DMS114 treated with DMSO at 0.1 percent for 48 hours (cell line): ENCODE measurements around the gene GAS2L2.

ENCODE experiments used
- DNase-seq: peaks from one replicate; lab custom pipeline; 2025; ENCODE audit not compliant: unreplicated experiment; lab: John Stamatoyannopoulos, UW

GAS2L2 gene

DNA sequence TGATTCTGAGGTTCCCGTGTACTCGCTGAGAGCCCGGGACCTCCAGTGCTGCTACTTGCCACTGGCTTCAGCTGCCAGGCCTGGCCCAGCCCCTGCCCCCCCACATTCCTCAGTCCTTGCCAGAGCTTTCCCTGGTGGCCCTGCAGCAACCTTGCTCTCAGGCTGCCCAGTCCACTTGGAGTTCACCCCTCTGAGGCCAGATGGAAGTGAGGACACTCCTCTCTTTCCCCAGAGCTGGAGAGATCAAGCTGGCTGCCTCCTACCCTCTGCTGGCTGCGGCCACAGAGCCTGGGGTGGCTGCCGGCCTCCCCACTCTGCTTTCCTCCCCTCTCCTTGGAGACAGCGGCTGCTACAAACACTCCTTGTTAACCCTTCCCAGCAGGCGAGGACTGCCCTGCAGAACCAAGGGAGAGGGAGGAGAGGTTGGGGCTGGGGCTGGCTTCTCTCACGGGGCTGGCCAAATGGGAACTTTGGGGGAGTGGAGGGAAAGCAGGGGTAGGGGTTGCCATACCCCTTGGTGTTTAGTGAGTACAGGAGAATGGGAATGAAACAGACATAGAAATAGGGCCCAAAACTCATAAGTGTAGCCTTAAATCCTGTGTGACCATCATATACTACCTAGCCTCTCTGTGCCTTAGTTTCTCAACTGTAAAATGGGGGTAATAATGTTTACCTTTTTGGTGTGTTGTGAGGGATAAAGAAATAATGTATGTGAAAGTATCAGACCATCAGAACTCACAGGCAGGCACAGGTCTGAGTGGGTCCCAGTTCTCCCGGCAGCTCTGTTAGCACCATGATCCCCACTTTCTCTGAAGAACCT, at the start of gene GAS2L2:
Gene GAS2L2, minus strand, starts transcription at position 295 of the 820 bp plus-strand sequence. CDS start 389 bp downstream, outside the sequence.
- no peak for DNase-seq

DNA sequence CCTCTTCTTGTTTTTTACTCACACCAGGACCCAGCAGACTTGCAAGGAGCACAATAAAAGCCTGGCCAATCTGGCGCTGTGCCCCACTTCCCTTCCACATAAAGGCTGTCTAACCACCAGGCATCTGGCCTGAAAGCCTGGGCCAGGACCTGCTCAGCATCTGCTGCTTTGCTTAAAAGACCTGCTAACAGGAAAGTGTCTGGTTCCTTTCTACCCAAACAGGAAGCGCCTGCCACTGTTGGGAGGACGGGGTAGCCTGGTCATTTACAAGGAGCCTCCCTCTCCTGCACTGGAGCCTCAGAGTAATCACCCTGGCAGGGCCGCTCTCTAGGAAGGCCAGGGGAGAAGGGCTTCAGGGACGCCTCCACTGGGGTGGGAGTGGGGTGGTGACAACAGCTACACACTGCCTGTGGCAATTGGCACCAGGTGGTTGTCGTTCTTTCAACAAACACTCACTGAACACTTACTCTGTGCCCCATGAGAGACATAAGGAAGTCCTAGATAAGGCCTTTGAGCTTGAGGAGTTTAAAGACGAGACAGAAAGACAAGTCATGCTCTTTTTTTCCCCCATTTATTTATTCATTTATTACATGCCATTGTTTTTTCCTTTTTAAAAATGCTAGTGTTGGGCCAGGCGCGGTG, 48.7 kb upstream of the GAS2L2 start:
- no peak for DNase-seq

DNA sequence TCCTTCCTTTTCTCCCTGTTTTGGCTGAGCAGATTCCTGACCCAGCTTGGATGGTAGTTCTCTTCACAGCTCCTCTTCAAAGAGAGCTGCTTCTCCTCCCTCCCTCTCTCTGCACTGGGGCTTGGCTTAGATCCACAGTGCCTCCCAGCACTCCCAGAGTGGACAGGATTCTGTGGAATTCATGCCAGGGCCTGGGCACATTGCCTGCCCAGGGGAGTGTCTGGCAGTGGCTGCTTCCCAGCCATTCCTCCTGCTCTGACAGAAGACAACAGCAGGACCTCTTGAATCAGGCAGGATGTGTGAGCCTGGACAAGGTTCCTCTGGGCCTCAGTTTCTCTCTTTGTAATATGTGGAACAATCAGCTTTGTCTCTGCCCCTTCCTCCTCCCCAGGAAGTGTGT, 46.9 kb upstream of the GAS2L2 start:
- DNase-seq, result no peak

DNA sequence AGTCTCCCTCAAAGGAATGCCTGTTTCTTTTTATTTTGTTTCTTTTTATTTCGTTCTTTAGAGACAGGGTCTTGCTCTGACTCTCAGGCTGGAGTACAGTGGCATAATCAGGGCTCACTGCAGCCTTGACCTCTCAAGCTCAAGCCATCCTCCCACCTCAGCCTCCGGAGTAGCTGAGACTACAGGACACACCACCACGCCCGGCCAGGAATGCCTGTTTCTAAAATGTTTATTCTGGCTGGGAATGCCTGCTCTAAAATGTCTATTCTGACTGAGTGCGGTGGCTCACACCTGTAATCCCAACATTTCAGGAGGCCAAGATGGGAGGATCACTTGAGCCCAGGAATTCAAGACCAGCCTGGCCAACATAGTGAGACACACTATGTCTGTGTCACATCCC, 44.9 kb upstream of the GAS2L2 start:
- no peak for DNase-seq

DNA sequence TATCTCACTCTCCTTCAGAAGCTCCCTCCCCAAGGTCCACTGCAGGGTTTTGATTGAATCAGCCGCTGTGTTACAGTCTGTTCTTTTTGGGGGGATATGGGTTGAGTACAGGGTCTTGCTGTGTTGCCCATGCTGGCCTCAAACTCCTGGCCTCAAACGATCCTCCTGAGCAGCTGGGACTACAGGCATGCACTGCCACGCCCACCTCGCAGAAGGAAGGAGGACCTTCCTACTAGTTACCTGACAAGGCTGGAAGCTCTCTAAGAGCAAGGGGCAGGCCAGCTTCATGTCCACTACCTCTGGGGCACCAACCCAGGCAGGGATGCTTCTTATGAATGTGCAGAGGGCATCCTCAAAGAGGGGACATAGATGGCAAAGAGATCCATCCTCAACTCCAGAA, 44.3 kb upstream of the GAS2L2 start:
- DNase-seq, result no peak

DNA sequence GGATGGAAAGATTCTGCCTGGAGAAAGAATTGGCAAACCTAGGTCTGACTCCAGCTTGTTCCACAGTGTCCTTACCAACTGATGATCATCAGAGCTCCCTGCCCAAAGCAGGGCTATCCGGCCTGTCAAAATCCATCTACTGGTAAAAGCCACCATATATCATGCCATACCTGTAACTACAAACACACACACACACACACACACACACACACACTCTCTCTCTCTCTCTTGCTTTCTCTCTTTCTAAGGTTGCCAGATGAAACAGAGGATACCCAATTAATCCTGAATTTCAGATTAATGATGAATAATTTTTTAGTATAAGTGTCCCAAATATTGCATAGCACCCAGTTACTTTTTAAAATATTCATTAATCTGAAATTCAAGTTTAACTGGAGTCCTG, 43.9 kb upstream of the GAS2L2 start:
- no peak for DNase-seq

DNA sequence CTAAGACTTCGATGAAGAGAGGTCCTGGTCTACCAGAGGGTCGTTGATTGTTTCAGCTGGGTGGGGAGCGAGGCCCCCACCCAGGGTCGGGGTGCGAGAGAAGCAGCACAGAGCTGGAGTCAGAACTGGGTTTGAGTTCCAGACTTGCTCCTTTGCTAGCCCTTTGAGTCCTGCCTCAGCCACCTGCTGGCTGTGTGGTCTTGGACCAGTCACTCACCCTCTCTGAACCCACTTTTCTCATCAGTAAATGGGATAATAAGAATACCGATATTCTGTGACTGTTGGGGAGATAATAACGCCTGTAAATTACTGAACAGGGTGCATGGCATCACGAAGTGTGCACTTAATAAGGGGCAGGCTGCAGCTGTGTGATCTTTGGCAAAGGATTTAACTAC, 42.8 kb upstream of the GAS2L2 start:
- DNase-seq, result no peak

DNA sequence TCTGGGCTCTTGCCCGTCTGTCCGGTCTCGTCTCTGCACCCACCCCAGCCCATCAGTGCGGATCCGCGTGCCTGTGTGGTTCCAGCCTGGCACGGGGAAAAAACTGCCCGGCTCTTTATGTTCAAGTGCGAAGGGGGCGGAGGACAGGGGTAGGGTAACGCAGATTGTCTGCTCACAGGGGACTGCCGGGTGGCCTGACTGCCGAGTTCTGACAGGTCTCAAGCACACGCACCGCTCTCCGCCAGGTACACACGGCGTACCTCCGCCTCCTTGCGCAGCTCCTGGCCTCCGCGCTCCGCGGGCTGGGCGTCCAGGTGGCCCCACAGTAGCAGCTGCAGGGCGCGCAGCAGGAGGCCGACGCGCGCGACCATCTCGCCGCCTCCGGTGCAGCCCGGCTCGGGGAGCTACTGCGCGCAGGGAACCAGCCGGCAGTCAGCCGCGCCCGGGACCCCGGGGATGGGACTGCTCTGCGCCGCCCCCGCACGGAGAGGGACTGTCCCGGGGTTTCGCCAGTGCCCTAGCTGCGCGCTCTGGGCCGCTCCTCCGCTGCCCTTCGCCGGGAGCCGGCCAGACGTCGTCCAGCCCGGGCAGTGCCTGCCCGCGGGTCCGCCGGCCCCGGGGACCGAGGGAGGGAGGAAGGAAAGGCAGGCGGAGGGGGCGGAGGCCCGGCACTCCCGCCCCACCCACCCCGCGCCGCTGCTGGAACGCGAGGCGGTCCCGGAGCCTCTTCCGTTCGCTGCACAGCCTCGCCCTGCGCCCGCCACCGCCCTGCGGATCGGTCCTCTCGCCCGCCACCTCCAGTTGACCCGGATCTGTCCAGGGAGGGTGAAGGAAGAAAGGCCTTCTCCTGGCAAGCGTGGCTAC, 42.2 kb upstream of the GAS2L2 start, which contains the start of gene MMP28:
Gene MMP28, minus strand, starts transcription at position 635 of the 864 bp plus-strand sequence. Its CDS starts 264 bp downstream, at position 371.
- DNase-seq, result no peak

DNA sequence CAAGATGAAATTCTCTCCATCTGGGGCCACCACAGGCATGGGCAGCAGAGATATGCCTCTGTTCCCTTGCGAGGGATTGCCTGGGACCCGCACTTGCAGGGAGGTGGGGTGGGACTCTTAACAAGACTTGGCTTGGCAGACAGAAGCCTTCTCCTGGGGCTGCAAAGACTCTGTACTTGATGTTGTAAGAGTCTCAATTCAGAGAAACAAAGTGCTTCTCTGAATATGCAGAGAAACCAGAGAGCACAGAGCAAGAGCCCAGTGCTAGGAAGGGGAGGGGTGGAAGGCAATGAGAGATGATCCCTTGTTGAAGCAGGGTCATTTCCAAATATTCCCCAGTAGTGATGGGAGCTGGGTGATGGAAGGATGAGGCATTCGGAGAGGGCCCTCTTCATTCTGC, 40.2 kb upstream of the GAS2L2 start:
- no peak for DNase-seq

DNA sequence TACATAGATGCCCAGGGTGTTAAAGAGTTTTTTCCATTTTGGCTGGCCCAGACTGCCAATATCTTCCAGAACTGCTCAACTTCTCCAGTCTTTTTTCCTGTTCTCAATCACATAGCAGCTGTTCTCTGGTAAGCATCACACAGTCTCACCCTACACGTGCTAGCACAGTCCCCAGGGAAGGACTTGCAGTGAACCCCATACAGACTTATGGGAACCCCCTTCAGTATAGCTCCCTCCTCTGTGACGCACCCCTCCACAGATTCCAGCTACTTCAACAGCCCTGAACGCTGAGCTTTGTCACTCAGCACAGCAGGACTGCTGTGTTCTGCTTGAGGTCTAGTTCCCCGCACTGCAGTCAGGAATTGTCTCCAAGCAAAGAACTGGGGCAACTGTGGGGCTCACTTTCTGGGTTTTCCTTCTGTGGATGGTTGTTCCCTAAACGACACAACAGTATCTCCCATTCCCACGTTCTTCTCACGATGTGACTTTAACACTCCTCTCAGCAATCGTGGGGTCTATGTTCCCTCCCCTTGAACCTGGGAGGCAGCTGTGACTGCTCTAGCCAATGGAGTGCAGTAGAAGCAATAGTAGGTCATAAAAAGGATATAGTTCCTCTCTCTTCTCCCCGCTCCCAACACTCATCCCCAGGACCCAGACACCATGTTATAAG, 38.8 kb upstream of the GAS2L2 start:
- no peak for DNase-seq

DNA sequence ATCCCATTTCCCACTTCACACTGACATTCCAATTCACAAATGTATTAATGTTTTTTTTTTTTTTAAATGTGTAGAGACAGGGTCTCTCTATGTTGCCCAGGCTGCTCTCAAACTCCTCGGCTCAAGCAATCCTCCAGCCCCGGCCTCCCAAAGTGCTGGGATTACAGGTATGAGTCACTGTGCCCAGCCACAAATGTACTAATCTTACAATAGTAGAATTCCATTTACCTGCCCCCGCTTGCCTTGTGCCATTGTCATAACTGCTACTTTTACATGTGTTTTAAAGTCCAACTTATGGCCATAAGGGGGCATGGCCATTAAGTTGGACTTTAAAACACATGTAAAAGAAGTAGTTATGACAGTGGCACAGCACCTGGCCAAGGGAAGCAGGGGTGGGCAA, 37.8 kb upstream of the GAS2L2 start:
- no peak for DNase-seq

DNA sequence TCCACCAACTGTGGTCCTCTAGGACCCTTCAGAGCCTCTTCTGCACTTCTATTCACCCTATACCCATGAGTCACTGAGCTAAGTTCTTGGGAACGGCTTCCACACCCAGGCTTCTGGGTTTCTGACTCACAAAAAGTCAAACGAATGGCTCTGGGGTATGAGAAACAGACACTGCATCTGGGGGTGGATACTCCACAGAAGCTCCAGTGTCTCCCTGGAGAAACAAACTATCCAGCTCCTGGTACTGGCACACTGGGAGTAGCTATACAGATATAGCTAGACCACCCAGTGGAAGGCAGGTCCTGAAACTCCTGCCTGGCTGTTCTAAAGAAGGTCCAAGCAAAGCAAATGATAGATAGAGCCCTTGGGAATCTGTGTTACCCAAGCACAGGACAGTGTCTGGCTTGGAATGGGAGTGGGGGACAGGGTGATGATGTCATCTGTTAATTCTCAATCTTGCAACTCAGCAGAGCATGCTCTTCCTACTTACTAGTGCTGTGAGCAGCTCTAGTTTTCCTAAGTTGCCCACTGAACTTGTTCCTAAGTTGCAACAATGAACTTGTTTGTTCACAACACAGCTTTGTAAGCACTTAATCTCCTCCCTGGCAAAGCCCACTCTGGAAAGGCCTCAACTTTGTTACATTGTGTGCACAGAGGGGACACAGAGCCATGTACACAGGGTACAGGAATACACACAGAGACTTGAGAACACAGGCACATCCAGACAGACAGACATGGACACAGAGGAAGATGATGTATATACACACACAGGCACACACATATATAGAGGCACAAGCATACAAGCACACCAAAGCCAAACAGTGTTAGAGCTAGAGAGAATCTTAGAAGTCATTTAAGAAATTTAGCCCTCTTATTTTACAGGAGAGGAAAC, 35.7 kb upstream of the GAS2L2 start:
- DNase-seq, result no peak

DNA sequence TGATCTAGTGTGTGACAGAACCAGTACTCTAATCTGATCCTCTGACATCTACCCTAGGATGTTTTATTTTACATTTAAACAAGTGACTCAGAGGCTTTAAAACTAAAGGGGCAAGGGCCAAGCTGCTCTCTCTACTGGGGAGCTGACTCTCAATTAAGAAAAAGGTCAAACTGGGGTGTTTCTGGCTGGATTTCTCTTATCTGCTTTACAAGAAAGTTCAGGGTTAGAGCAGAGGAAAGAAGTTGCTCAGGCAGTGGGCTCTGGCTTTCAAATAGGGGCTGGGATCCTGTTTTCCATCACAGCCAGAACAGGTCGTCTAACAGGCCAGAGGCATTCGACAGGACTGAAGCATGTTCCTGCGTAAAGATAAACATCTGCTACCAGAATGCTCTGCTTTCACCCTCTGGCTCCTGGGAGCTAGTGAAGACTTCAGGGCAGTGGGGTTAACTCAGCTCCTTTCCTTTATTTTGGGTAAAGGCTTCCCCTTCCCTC, 33.9 kb upstream of the GAS2L2 start:
- no peak for DNase-seq

DNA sequence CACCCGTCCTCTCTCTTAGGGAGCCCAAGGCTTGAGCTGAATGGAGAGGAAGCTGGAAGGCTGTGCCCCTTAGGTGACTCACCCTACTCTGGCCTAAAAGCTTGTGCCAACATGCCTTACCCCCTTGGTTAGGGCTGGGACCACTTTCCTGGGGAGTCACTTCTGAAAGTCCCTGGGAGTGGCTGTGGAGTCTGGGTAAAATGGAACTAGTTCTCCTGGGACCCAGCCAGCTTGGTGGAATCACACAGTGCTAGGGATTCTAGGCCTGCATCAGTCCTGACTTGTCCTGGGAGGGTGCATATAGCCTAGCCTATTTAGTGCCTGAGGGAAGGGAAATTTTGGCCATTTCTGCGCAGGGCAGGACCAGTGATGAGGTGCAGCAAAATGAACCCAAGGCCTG, 31.9 kb upstream of the GAS2L2 start:
- no peak for DNase-seq

DNA sequence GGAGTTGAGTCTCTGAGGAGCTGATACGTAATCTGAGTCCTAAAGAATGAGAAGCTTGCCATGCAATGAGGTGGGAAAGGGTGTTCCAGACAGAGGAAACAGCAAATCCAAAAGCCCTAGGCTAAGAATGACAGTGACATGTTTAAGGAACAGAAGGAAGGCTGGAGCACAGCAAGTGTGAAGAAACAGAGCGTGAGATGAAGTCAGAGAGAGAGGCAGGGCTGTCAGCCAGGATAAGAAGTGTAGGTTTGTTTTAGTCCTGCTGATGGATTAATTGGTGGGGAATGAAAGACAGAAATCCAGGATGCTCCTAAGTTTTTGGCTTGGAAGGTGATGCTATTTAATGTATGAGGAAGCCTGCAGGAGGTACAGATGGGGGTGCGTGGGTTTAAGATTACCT, 27.9 kb upstream of the GAS2L2 start:
- DNase-seq, result no peak

DNA sequence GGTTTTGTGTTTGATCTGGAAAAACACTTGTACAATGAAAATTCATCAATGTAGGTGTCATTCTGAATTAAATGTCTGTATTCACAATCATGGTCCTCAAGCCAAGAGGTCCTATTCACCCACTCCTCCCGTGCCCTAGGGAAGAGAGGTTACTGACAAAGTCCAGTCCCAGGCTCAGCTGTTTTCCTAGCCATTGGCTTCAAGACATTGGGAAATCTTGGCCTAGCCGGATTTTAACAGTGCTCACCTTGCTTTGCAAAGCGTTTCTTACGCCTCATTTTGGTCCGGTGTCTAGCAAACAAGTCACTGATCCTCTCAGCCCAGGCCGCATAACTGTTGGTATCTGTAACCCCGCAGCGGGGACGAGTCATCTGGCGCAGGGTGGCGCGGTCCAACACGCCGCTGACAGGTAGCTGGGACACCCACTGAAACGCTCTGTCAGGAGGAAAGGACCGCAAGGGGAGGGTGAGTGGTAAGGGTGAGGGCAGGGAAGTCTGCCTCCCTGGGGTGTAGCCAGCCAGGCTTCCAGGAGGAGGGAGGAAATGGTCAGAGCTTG, 25.7 kb upstream of the GAS2L2 start:
- no peak for DNase-seq

DNA sequence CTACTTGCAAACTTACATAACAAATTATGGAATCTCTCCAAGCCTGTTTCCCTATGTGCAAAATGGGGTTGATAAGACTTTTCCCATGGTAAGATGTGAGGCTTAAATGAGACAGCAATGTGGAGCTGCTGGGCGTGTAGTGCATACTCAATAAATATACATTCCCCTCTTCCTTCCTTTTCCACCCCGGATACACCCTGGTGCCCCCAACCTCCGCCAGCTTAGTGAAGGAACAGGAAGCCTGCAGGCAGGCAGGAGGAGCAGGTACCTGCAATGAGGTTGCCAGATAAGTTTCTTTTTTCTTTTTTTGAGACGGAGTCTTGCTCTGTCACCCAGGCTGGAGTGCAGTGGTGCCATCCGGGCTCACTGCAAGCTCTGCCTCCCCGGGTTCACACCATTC, 22.5 kb upstream of the GAS2L2 start:
- DNase-seq, result no peak

DNA sequence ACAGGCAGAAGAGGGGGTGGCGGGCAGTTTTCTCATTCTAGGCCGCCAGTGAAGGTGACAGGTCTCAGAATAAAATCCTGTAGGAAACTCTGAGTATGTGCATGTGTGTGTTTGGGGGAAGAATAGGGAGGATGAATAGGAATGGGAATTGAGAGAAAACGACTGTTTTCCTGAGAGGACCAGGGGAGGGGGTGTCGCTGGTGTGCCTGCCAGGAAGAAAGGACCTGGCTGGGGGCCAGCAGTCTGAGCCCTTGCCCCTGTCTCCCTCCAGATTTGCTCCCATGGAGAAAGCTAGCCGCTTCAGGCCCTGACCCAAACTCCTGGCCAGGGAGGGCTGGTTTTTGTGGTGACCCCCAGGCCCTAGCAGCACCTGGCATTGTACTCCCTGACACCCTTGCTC, 22.0 kb upstream of the GAS2L2 start:
- DNase-seq, result no peak

DNA sequence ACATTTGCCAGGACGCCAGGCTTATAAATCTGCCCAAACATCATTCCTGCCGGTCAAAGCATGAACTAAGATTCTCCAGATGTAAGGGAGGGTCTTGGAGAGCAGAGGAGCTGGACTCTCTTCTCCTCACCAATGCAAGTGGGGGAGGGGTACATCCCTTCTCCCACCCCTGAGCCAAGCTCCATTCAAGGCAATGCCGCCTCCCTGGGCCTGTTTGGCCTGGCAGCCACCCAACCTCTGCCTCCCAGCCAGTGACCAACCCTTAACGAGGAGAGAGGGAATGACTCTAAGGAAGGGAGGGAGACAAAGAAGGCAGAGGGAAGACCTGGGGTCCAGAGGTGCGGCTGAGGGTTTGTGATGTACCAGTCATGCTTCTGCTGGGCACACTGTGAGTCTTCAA, 21.5 kb upstream of the GAS2L2 start:
- no peak for DNase-seq
